HG03045 (cell line): ENCODE results near the gene ST8SIA1.

Experiments
- ATAC-seq: cut with Tn5 transposase; IDR thresholded peaks from one replicate; pipeline ENCODE4 v1.9.1; 2021; ENCODE audit warnings: mild to moderate bottlenecking, moderate library complexity; ENCODE audit not compliant: unreplicated experiment

The ST8SIA1 gene

GRCh38 chr12:22284871-22285270 lies 49.6 kb downstream of the ST8SIA1 start:
- ATAC-seq, result no peak

- ATAC-seq, result no peak
These were observed 51.0 kb downstream of the ST8SIA1 start for GRCh38 chr12:22283508-22283907.

GRCh38 chr12:22283006-22283506 lies 51.5 kb downstream of the ST8SIA1 start:
- no peak for ATAC-seq

- no peak for ATAC-seq
These were observed 52.2 kb downstream of the ST8SIA1 start for GRCh38 chr12:22282283-22282682.

DNA sequence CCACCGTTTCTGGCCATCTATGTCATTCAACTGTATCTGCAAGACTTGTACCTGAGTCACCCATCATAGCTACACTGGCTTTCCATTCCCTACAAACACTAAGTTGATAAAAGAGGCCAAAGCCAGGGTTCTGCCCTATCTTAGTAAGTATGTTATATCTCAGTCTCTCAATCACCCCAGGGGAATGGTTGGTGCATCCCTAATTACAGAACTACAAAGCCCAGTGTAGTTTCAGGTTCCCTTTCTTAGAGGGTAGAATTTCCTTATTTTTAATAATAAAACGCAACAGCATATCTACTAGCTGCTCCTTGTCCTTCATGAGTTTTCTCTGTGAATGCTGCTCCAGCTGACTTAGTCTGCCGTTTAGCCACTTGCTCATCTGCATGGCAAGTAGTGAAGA lies 57.6 kb downstream of the ST8SIA1 start:
- no peak for ATAC-seq

DNA sequence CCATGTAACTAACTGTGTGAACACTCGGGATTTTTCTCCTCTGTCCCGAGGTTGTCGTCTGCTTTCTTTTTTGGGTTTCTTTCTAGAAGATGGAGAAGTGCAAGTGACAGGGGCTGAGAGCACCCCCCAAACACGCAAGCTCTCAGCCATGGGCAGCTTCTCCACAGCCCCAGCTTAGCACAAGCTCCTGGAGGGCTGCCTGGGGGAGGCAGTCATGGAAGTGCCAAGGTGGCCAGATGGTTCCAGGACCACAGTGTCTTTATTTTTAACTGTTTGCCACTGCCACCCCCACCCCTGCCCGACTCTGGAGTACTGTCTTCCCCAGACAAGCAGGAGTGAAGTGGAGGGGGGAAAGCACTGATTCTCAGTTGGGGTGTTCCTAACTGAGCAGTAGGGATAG lies 58.2 kb downstream of the ST8SIA1 start:
- ATAC-seq, result no peak

GRCh38 chr12:22275843-22276242 lies 58.7 kb downstream of the ST8SIA1 start:
- no peak for ATAC-seq

GRCh38 chr12:22272335-22273151 lies 62.0 kb downstream of the ST8SIA1 start:
- ATAC-seq, result no peak

DNA sequence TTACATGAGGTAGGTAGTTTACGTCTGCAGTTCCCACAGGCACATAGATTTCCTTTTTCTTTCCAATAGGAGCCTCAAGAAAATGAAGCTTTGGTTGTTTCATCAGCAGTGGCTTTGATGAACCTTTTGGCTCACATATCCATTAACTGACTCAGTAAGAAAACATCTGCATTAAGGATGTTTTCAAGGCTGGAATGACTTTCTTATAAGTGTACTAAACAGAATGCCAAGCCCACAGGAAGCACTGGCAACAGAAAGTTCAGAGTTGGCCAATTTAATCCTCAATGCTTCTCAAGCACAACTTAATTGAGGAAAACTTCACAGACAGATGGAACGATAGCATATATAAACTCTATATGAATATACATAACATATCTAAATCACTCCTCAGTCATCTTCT lies 63.5 kb downstream of the ST8SIA1 start:
- no peak for ATAC-seq

DNA sequence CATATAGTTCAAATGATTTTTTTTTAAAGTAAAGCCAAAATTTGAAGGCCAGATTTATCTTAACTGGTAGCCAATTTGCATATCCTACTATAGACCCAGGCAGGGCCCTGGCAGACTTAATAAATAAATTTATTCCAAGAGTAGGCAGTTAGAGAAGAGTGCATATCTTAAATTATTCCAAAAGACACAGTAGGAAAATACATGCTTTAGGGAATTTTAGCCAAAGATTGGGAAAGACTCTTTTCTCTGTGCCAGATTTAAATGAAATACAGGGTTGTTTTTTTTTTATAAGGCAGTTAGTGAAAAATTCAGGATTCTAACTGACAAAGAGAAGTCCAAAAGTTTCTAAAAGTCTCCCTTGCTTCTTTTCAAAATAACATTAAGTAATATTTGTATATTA lies 65.5 kb downstream of the ST8SIA1 start:
- ATAC-seq, result no peak

GRCh38 chr12:22268406-22268805 lies 66.1 kb downstream of the ST8SIA1 start:
- ATAC-seq, result no peak

DNA sequence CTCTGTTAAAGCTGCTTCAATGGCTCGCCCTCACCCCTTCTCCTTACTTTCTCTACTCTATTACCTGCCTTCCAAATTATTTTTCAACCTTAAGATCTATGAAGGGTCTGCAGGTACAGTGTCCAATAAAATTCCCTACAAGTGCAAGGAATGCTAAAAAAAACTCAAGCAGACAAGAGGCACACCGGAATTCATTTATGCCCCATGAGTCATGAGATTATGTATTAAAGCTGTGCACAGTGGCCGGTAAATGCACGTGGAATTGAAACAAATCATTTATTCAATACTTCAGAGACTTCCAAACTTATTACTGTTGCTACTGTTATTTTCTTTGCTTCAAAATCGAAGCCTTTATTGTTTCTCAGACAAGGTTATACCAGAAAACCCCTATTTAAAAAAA lies 68.4 kb downstream of the ST8SIA1 start:
- ATAC-seq, result no peak

- ATAC-seq, result no peak
These were observed 70.1 kb downstream of the ST8SIA1 start for GRCh38 chr12:22264380-22264779.

DNA sequence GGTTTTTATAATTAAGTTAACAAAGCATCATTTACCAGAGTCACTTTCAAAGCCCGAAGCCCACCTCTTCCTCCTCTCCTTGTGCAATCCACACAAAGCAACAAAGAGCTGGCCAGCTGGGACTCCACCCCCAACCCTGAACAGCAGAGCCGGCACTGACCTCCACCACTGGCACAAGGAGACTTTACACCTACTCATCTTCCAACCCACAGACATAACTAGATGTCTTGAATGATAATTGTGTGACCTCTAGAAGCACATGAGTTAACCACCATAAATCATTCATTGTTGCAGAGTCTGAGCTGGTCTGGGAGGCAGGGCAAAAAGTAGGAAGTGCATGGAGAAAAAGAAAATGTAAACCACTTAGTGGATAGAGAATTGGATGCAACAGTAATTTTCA lies 72.2 kb downstream of the ST8SIA1 start:
- ATAC-seq, result no peak

- no peak for ATAC-seq
These were observed 77.4 kb downstream of the ST8SIA1 start for GRCh38 chr12:22257100-22257499.

GRCh38 chr12:22256605-22257004 lies 77.9 kb downstream of the ST8SIA1 start:
- ATAC-seq, result no peak

- no peak for ATAC-seq
These were observed 78.5 kb downstream of the ST8SIA1 start for GRCh38 chr12:22256041-22256441.

- no peak for ATAC-seq
These were observed 79.4 kb downstream of the ST8SIA1 start for GRCh38 chr12:22255097-22255496.

DNA sequence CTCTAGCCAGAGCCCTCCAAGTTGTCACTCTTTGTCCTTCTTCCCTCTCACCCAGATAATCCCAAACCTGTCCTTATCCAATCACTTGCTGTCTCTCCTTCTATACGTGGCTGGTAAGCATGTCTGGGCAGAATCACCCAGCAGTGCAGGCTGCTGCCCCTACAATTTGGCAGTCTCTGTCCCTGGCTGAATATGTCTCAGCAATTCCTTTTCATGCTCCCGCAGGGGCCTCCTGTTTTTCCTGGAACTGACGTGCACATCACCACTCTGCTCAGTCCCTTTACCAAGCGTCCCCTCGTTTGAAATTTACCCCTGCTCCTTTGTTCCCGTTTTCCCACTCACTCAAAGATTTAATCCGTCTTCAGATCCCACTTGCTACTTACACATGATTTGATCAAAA lies 80.0 kb downstream of the ST8SIA1 start:
- no peak for ATAC-seq

DNA sequence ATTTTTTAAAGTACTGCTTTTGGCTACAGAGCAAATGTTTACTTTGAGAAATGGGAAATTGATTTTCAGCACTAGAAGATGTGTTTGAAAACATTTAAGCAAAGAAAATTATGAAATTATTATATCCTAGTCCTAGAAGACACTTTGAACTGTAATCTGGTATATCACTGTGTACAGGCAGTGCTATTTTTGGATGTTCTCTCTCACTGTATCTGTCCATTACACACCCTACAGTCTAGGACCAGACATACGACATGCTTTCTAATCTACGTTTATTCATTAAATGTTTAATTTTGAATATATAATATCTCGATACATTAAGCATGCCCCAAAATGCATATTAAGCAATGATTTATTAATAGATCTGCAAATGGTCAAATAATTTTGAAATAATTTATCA lies 82.5 kb downstream of the ST8SIA1 start:
- no peak for ATAC-seq

DNA sequence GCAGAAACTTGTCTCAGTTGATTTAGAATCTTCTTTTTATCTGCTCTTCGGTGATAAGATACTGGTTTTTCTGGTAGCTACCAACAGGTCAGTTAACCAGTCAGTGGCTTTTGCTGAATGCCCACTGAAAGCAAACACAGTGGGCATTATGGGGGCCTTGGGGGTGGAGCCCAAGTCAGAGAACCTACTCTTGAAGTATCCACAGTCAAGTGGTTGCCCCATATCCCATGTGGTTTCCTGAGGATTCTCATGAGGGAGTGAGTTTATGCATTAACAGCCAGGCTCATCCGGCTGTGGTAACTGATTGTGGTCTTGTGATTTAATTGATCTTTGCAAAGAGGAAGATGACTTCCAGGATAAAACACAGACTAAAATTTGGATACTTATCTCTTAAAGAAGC lies 83.7 kb downstream of the ST8SIA1 start:
- ATAC-seq, result no peak

DNA sequence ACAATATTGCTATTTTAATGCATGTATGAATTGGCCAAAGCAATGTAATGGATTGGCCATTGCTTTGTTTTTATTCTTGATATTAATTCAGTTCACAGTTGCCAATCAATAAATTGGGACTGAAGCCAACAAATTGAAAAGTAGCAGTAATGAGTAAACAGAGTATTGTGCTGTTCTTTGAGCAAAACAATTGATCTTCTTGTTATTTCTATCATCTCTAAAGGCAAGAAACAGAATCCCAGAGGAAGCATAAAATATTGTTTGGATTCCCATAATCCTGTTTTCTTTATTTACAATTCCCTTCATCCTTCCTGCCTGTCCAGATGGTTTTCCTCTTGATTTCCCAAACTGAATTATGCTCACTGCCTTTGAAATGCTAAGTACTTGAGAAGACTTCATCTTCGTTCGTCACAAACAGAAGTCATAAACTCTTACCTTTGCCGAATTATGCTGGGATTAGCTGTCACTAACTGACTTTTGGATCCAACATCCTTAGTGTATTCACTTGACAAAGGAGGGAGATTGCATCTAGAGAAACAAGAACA lies 85.9 kb downstream of the ST8SIA1 start:
- no peak for ATAC-seq

- ATAC-seq, result no peak
These were observed 86.4 kb downstream of the ST8SIA1 start for GRCh38 chr12:22248121-22248520.
